Measurements from ENCODE around the gene ELOVL2.

ELOVL2 gene

DNA sequence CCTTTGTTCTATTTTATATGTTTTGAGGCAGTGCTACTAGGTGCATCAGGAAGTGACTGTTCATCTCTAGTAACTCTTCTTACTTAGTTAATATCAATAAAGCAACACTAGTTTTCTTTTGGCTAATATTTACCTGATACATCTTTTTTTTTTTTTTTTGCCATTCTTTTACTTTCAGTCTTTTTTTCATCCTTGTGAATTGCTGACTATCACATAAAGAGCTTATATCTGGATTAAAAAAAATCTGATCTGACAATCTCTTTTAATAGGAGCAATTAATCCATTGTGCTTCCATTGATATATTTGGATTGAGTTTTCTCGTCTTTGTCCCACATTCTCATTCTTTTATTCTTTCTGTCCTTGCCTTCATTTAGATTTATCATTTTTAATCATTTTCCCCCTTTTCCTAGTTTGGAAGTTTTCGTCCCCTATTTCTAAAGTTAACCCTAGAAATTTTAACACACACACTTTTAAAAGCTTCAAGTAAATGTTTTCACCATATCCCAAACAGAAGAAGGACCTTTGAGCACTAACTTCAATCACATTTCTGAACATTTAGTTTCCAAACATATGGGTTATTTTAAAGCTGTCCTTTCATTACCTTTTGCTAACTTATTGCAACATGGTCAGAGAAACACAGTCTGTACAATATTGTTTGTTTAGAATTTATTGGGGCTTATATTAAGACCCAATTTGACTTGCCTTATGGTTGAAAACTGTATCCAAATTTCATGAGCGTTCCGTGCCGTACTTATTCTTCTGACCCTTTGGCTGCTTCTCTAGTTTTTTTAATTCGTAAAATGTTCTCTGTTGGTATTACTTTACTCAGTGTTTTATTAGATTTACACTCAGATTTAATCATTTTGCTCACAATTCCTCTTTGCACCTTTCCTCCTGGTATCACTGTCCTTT is 94.3 kb downstream of the ELOVL2 start:
- H3K9me3 ChIP-seq (ENCODE audit: severe bottlenecking): no peaks in the 10 kb centered on the region
- H3K4me3 ChIP-seq (ENCODE audit: severe bottlenecking): no peak overlapping the region
- H3K4me1 ChIP-seq (ENCODE audit: insufficient read depth, poor library complexity, severe bottlenecking): no peaks in the 10 kb centered on the region
- no peak for ATAC-seq (ENCODE audit: low read depth)
- H3K27me3 ChIP-seq (ENCODE audit: insufficient read depth, poor library complexity, severe bottlenecking): peaks cover 2% of the 10 kb centered on the region
- H3K27ac ChIP-seq (ENCODE audit: poor library complexity, severe bottlenecking): no peak overlapping the region
- DNase-seq (ENCODE audit: low spot score): no peak
- TF ChIP-seq, protein P1, sequence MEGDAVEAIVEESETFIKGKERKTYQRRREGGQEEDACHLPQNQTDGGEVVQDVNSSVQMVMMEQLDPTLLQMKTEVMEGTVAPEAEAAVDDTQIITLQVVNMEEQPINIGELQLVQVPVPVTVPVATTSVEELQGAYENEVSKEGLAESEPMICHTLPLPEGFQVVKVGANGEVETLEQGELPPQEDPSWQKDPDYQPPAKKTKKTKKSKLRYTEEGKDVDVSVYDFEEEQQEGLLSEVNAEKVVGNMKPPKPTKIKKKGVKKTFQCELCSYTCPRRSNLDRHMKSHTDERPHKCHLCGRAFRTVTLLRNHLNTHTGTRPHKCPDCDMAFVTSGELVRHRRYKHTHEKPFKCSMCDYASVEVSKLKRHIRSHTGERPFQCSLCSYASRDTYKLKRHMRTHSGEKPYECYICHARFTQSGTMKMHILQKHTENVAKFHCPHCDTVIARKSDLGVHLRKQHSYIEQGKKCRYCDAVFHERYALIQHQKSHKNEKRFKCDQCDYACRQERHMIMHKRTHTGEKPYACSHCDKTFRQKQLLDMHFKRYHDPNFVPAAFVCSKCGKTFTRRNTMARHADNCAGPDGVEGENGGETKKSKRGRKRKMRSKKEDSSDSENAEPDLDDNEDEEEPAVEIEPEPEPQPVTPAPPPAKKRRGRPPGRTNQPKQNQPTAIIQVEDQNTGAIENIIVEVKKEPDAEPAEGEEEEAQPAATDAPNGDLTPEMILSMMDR (IDR thresholded peaks at IDR 0.05; ENCODE audit: poor library complexity, severe bottlenecking): no peak
- no peaks in the 10 kb centered on the region for H3K36me3 ChIP-seq (ENCODE audit: low read depth)

DNA sequence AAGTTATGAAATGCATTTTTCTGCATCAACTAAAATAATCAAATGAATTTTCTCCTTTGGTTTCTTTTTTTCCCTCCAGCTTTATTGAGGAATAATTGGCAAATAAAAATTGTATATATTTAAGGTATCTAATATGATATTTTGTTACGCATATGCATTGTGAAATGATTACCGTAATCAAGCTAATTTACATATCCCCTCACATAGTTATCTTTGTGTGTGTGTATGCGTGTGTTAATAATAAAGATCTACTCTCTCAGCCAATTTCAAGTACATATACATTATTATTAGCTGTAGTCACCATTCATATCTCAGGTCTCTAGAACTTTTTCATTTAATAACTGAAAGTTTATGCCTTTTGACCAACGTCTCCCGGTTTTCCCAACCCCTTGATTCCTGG is 96.1 kb downstream of the ELOVL2 start:
- ATAC-seq (ENCODE audit: low read depth): no peak

DNA sequence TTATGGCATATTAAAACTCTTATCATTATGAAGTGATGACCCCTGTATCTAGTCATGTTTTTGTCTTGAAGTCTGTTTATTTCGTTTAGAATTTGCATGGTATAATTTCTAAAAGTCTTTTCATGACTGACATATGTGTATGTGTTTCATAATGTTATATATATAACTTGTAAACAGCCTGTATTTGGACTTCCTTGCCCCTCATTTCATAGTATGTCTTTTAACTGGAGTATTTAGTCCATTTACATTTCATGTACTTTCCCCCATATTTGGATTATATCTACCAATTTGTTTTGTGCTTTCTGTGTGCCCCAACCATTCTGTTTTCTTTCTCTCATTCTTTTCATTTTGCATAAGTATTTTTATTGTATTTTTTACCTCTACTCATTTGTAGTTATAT is 98.3 kb downstream of the ELOVL2 start:
- Histone ChIP-seq H3K27ac (ENCODE audit: poor library complexity, severe bottlenecking) (no peak overlapping the region), H3K27me3 (ENCODE audit: insufficient read depth, poor library complexity, severe bottlenecking) (peaks cover 2% of the 10 kb centered on the region), H3K4me3 (ENCODE audit: severe bottlenecking) (no peak overlapping the region), H3K36me3 (ENCODE audit: low read depth) (no peaks in the 10 kb centered on the region), H3K4me1 (ENCODE audit: insufficient read depth, poor library complexity, severe bottlenecking) (no peaks in the 10 kb centered on the region), H3K9me3 (ENCODE audit: severe bottlenecking) (no peaks in the 10 kb centered on the region)
- TF ChIP-seq, protein P1 (IDR thresholded peaks at IDR 0.05; ENCODE audit: poor library complexity, severe bottlenecking): no peak
- ATAC-seq (ENCODE audit: low read depth) (no peak), DNase-seq (ENCODE audit: low spot score) (no peak)

More for the DNA sequence above, 96.1 kb downstream of the ELOVL2 start:
- no peaks in the 10 kb centered on the region for H3K9me3 ChIP-seq (ENCODE audit: severe bottlenecking)
- no peak overlapping the region for H3K4me3 ChIP-seq (ENCODE audit: severe bottlenecking)
- DNase-seq (ENCODE audit: low spot score): no peak
- H3K4me1 ChIP-seq (ENCODE audit: insufficient read depth, poor library complexity, severe bottlenecking): no peaks in the 10 kb centered on the region
- TF ChIP-seq, protein P1 (IDR thresholded peaks at IDR 0.05; ENCODE audit: poor library complexity, severe bottlenecking): no peak
- no peak overlapping the region for H3K27ac ChIP-seq (ENCODE audit: poor library complexity, severe bottlenecking)
- H3K27me3 ChIP-seq (ENCODE audit: insufficient read depth, poor library complexity, severe bottlenecking): peaks cover 2% of the 10 kb centered on the region
- no peaks in the 10 kb centered on the region for H3K36me3 ChIP-seq (ENCODE audit: low read depth)

DNA sequence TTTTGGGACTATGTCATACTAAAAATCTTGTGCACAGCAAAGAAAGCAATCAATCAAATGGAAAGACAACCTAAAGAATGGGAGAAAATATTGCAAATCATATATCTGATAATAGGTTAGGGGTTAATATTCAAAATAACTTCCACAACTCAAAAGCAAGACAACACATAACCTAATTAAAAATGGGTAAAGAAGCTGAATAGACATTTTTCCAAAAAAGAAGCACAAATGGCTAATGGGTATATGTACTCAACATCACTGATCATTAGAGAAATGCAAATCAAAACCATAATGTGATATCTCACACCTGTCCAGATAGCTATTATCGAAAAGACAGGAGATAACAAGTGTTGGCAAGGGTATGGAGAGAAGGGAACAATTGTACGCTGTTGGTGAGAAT is 104.3 kb downstream of the ELOVL2 start:
- DNase-seq (ENCODE audit: low spot score): no peak
- no peaks in the 10 kb centered on the region for H3K9me3 ChIP-seq (ENCODE audit: severe bottlenecking)
- no peak overlapping the region for H3K27ac ChIP-seq (ENCODE audit: poor library complexity, severe bottlenecking)
- no peaks in the 10 kb centered on the region for H3K36me3 ChIP-seq (ENCODE audit: low read depth)
- no peaks in the 10 kb centered on the region for H3K4me1 ChIP-seq (ENCODE audit: insufficient read depth, poor library complexity, severe bottlenecking)
- H3K4me3 ChIP-seq (ENCODE audit: severe bottlenecking): no peak overlapping the region
- no peak for ATAC-seq (ENCODE audit: low read depth)
- TF ChIP-seq, protein P1 (IDR thresholded peaks at IDR 0.05; ENCODE audit: poor library complexity, severe bottlenecking): no peak
- H3K27me3 ChIP-seq (ENCODE audit: insufficient read depth, poor library complexity, severe bottlenecking): no peaks in the 10 kb centered on the region

DNA sequence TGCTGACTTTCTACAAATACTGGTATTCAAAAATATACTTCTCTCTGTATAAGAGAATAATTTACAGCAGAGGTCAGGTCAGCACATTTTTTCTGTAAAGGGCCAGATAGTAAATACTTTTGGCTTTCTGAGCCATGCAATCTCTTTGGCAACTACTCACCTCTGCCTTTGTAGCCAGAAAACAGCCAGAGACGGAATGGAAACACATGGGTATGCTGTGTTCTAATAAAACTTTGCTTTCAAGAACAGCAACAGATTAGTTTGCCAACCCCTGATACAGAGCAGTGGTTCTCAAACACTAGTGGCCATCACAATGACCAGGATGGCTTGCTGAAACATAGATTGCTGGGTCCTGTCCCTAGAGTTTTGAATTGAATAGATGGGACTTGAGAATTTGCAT is 111.0 kb downstream of the ELOVL2 start:
- Histone ChIP-seq H3K4me3 (ENCODE audit: severe bottlenecking) (no peak overlapping the region), H3K36me3 (ENCODE audit: low read depth) (no peaks in the 10 kb centered on the region), H3K27me3 (ENCODE audit: insufficient read depth, poor library complexity, severe bottlenecking) (no peaks in the 10 kb centered on the region), H3K9me3 (ENCODE audit: severe bottlenecking) (no peaks in the 10 kb centered on the region), H3K27ac (ENCODE audit: poor library complexity, severe bottlenecking) (no peak overlapping the region), H3K4me1 (ENCODE audit: insufficient read depth, poor library complexity, severe bottlenecking) (no peaks in the 10 kb centered on the region)
- DNase-seq (ENCODE audit: low spot score) (no peak), ATAC-seq (ENCODE audit: low read depth) (no peak)
- TF ChIP-seq, protein P1 (IDR thresholded peaks at IDR 0.05; ENCODE audit: poor library complexity, severe bottlenecking): no peak
